Central memory CD4-positive, alpha-beta T cell (primary cell): Measurements from ENCODE around the gene XYLT1.
"Not testable (repeated sequence)": the region's sequence is repeated elsewhere in the genome, so short reads cannot be mapped to it uniquely, and the experiment has no call there.

Source experiments
- DNase-seq: peaks from one replicate; pipeline ENCODE4 v3.0.0; 2022

The XYLT1 gene

DNA sequence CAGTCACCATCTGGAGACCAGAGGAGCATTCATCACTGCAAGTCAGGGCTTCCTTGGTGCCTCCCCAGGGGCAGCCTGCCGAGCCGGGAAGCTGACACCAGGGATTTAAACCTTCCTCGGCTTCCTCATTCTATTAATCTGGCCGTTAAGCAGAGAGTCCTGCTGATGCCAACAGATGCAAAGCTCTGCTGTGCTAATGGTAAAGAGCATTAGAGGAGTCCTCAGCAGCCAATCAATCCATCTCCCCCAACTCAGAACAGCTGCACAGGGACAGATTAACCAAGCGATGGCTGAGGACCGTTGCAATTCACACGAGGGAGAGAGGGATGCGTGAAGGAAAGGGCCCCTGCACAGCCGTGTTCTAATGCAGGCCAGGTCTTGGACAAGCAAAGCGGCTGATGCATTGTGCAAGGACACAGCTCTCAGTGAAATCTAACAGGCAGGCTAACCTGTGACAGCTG lies 116.6 kb downstream of the XYLT1 start:
- DNase-seq = no peak

DNA sequence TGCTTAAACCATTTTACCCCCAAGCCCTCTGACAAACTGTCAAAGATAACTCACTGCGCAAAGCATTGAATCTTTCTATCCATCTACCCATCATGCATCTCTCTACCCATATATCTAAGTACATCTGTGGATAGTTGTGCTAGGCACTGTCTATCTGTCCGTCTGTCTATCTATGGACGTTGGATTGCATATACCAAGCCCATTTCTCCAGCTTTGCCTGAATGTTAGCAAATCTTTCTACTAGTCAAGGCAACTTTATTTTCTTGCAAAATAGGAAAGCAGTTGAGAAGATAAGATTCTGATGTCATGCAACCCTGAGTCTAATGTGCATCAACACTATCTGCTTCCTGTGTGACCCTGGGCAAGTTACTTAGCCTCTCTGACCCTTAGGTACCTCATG lies 117.2 kb downstream of the XYLT1 start:
- DNase-seq = no peak

DNA sequence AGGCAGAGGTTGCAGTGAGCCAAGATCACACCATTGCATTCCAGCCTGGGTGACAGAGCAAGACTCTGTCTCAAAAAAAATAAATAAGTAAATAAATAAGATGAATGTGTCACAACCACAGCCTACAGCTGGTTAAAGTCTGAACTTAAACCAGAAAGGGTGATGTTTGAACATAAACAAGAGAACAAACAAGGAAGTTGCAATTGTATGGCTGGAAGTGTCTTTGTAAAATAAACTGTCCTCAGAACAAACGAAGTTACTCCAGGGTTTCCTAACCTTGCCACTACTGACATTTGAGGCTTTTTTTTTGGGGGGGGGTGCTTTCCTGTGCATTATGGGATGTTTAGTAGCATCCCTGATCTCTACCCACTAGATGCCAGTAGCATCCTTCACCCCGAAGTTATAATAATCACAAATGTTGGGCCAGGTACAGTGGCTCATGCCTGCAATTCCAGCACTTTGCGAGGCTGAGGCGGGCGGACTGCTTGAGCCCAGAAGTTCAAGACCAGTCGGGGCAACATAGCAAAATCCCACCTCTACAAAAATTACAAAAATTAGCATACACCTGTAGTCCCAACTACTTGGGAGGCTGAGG lies 119.2 kb downstream of the XYLT1 start:
- DNase-seq = no peak

DNA sequence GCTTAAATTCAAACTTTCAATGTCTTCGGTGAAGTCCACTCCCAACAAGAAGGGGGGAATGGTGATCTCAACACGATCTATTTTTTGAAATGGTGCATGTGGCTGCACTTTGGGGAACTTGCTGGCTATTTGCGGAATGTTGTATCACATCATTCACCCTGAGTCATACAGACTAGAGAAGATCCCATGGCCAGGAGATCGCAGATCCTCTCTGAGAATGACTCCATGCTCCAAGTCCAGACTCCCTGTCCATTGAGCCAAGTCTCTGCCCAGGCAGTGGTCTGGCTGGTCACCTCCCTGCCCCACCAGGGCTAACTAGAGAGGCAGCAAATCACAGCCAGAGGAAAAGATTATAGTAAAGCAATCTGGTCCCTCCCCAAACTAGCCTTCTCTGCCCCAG lies 120.6 kb downstream of the XYLT1 start:
- DNase-seq = no peak

DNA sequence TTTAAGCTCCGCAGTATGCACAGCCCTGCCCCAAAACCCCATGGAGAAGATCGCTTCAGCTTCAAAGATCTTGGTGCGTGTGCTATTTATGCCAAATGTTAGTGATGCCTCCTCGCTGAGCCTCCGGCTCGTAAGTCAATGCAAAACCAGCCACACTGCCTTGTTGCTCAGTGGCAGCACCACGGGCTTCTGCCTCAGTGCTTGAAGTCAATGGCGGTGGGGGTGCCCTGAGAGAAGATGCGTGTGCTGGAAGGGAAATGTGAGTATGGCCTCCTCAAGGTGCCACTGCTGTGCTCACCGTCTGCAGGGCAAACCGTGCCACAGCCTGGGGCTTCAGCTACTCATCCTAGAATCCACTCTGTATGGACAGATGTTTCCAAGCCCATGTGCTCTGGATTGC lies 121.9 kb downstream of the XYLT1 start:
- no peak for DNase-seq

DNA sequence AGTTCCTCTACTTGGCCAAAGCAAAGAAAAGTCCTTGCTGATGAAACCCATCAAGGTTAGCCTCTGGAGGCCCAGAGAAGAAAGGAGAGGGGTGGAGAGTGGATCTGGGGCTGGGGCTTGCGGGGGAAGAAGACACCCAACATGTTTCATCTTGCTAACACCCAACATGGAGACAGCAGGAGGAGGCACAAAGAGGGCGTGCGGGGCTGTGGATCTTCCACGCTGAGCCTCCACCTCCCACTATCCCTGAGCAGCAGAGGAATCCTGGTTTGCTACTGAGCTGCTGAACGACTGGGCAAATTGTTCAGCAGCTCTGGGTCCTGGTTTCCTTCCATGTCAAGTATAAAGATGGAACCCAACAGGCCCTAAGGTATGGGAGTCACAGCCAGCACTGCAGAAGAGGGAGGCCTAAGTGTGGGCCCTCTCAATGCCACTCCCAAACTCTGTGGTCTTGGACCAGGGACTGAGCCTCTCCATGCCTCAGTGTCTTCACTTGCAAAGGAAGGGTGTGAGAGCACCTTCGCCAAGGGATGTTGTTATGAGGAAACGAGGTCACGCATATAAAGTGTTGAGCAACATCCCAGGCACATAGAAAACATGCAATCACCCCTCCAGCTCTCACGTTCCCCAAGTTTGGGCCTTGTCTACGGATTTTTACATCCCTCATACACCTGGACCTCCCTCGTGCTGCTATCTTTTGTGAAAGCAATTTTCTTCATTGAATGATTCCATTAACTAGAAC lies 122.5 kb downstream of the XYLT1 start:
- DNase-seq = no peak

DNA sequence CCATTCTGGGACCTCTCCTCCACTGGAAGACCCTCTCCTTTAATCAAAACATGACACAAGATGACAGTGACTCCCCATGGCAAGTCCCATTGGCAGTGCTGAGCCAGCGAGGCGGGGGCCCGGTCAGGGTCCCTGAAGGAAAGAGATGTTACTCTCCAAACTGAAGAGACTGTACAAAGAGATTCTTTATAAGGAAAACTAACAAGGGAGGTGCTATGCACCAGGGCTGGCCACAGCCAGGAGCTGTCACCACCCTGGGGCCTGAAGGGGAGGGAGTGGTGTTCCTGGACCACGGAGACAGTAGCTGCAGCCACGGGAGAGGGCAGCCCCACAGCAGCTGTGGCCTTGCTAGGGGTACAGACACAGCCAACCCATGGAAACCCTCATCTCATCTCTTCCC lies 123.1 kb downstream of the XYLT1 start:
- no peak for DNase-seq

DNA sequence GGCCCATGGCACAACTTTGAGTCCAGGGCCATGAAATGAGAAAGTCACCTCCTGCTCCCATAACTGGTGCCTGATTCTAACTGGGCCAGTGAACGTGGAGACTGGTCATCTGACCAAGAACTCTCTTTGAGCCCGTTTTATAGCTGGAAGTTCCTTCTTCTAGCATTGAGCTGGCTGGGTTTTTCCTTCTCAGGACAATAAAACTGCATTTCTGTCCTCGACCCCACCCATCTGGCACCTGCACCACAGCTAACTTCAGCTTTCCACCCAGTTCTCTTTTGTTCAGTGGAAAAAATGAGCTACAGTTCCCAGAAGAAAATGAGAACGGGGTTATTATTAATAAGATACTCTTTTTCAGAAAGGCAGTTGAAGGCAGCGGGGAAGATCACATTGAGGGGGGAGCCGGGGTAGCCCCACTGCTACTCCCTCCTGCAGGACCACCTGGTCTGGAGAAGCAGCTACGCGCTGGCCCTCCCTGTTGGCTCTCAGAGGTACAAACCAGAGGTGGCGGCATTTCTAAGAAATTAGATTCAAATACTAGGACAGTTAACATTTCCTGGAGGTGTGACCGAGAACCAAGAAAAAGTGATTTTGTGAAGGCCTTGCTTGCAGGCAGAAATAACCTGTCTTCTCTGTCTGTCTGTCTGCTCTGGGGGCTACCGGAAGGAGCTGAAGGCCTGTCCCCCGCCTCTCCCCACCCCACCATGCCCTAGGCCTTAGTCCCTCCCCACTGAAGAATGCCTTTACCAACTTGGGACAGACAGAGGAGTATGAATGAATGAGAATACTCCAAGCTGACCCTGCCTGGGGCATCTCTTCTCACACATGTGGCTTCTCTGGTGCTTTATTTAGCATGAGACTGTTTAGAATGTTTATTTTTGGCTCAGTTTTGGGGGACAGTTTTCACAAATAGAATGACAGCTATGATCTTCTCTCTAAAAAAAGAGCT lies 123.9 kb downstream of the XYLT1 start:
- no peak for DNase-seq

DNA sequence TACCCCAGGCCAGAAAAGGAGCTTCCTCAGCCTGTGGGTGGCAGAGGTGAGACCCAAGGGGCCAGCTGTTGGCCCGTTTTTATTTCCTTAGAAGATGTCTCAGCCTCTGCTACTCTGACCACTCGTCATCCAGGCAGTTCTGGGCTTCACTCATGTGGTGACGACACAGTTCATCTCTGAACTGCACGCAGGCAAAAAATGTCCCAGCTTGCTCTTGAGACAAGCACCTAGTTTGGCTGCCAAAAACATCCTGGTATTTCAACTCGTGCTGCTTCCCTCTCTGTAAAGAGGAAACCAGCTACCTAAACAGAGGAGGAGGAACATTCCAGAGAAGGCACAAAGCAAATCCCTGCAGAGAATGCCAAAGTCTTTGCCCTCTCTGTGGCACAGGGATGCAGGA lies 125.7 kb downstream of the XYLT1 start:
- DNase-seq = no peak

DNA sequence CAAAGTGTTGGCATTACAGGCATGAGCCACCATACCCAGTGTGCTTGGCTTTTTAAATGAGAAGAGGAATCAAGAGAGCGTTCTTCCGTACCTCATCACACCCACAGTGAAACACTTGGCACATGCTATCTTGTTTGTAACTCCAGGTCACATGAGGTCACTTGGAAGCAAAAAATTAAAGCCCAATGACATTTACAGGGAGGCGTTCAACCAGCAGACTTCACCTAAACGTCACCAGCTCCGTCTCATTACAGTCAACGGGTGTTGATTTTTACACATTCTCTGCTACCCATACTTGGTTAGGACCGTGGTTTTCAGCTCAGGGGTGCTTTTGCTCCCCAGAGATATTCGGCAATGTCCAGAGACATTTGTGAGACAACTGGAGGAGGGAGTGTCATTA lies 127.0 kb downstream of the XYLT1 start:
- DNase-seq = no peak

DNA sequence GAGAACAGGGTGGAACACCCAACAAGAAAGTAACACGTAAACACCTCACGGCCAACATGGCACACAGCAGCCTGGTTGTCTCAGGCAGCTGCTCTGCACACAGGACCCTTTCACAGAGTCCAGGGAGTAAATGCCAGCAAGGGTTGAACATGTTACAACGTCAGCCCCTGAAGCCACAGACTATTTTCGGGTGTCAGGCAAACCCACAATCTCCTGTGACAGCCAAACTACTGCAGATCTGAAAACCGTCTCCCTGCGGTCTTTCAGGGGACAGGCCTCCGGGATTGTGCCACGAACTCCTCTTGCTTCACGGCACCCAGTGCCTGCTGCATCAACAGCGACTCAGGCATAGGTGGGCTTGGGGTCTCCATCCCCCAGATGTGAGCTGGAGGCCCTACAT lies 127.7 kb downstream of the XYLT1 start:
- peak; percentile 65 for DNase-seq

DNA sequence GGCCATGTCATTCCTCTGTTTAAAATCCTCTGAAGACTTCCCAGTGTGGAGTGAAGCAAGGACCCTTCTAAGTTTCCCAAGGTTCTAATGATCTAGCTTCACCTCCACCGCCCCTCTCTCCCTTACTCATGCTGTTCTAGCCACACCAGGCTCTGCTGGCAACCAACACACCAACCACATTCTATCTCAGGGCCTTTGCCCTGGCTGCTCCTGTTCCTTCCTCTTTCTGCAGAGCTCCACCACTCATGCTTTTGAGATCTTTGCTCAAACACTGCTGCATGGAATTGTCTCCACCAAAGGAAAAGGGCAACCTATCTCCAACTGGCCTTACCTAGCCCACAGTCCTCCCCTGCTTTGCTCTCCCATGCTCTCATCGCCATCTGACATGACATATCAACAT lies 128.7 kb downstream of the XYLT1 start:
- no peak for DNase-seq

DNA sequence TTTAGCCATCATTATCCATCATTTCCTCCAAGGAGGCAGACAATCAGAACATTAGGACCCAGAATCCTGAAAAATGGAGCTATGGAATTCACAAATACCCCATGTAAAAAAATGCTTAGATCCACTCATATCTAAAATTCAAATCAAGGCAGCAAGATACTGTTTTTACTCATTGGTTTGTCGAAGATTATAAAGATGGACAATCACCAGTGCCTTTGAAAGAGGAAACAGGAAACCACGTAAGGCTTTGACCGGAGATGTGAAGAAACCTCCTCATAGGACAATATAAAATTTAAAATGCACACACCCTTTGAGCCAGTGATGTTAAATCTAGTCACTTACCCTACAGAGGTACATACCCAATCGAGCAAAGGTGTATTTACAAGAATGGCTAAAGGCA lies 130.0 kb downstream of the XYLT1 start:
- DNase-seq = no peak

DNA sequence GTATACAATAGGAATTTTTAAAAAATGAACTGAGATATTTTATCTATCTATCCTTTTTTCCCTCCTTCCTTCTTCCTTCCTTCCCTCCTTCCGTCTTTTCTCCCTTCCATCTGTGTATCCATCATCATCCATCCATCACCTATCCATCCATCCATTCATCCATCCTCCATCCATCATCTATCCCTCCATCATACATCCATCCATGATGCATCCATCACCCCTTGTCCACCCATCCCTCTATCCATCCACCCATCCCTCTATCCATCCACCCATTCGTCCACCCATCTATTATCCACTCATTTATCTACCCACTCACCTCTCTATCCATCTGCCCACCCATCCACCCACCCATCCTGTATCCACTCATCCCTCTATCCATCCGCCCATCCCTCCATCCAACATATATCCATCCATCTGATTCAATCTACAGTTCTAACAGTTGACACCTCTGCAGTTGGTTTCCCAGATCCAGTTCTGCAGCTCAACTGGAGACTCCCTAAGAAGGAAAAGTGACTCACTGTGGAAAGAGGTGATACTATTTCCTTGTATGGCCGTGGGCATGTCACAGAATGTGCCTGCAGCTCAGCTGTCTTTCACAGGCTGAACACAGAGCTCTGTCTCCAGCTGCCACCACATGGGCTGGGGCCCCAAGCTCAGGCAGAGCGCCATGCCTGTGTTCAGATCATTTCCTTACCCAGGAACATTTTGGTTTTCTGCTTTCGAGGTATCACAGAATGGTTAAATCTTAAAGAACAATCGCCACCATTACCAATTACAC lies 130.8 kb downstream of the XYLT1 start:
- no peak for DNase-seq

DNA sequence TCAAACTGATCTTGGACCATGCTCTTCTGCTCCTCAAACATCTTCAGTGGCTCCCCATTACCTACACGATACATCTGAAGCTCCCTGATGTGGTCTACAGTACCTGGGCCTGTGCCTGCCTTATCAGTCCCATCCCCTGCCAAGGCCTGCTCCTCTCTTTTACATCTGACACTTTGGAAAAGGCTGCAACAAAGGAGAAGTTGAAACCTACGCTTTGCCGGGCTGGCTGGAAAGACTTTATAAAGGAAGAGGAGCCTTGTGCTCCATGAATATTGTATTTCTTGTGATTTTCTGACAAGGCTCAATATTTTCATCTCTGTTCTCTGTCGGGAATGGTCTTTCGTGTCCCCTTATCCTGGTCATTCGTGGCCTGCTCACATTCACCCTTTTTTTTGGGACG lies 132.5 kb downstream of the XYLT1 start:
- no peak for DNase-seq

DNA sequence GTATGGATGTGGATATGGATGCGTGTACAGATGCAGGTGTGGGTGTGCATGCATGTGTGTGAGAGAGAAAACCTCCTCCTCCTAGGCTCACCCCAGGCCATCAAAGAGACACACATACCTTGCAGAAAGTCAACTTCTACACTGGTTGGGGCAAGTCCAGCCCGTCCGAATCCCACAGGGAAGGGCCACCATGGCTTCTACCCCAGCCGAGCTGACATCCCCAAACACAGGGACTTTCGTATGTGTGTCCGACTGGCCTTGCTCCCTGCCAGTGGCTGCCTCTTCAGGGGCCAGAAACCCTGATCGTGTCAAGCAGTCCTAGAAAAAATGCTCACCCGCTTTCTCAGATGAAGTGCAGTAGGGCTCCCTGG lies 134.2 kb downstream of the XYLT1 start:
- no peak for DNase-seq

DNA sequence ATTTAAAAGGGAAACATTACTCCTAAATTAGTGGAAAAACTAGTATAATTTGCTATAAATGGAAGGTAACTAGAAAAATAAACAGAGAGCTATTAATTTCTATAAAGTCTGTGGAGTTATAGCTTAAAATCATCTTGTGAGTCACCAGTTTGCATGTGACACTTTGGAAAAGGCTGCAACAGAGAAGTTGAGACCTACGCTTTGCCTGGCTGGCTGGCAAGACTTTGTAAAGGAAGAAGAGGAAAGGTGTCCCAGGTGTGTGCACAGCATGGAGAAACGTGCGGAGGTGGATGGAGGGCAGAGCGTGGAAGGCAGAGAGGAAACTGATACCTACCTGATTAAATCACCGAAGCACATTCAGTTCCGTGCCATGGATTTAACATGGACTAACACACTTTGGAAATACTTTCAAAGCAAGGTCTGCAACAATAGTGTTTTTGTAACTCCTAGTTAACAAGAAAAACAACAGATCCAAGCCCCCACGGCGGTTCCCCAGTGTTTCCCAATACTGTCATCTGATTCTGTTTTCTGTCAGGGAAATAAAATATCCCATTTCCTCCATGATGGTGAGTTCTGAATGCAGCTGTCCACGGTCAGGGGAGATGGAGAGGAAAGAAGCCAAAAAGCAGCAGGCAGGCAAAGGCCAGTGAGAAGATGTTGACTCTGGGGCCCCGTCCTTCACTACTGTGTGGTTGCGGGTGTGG lies 134.8 kb downstream of the XYLT1 start:
- no peak for DNase-seq

DNA sequence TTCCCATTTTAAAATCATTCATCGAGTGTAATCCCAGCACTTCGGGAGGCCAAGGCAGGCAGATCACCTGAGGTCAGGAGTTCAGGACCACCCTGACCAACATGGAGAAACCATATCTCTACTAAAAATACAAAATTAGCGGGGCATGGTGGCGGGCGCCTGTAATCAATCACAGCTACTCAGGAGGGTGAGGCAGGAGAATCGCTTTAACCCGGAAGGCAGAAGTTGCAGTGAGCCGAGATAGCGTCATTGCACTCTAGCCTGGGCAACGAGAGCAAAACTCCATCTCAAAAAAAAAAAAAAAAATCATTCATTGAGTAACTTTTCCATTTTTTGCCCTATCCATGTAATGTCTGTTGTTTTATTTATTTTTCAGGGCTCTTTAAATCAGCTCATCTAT lies 135.4 kb downstream of the XYLT1 start:
- DNase-seq = not testable (repeated sequence)

DNA sequence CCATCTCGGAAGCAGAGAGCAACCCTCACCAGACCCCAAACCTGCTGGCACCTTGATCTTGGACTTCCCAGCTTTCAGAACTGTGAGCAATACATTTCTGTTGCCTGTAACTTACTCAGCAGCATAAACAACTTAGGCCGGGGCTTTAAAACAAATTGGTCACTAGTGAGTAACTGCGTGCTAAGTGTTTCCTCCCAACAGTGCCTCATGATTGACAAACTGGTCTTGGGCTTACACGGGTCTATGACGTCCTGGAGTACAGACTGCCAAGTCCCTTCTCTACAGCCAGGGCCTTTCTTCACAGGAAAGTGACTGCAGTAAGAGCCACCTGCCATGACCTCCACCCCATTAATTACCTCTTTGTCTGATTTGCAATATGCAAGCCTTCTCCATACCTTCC lies 136.7 kb downstream of the XYLT1 start:
- no peak for DNase-seq

DNA sequence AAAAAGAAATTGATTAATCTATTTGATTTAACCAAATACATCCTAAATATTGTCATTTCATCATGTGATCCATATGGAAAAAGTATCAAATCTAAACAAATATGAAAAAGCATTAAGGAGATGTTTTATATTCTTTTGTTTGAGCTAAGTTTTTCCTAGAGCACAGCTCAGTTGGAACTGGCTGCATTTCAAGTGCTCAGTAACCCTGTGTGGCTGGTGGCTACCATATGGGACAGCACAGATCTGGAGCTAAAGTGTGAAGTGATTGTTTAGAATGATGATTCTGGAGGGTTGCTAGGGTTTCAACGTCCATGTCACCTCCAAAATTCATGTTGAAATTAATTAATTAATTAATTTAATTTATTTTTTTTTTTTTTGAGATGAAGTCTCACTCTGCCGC lies 137.5 kb downstream of the XYLT1 start:
- DNase-seq = no peak

DNA sequence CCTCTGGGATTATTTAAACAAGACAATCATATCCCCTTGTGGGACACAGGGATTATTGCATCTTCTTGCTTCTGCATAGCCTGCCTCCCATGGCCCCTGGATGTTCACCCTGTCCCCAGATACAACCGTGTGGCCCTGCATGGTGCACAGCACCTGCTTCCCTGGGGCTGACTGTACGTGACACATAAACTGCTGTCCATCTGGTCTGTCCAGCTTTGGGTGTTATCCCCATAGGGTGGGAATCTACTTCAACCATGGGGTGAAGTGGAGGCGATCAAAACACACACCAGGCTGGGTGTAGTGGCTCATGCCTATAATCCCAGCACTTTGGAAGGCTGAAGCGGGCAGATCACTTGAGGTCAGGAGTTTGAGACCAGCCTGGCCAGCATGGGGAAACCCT lies 138.8 kb downstream of the XYLT1 start:
- DNase-seq = no peak

DNA sequence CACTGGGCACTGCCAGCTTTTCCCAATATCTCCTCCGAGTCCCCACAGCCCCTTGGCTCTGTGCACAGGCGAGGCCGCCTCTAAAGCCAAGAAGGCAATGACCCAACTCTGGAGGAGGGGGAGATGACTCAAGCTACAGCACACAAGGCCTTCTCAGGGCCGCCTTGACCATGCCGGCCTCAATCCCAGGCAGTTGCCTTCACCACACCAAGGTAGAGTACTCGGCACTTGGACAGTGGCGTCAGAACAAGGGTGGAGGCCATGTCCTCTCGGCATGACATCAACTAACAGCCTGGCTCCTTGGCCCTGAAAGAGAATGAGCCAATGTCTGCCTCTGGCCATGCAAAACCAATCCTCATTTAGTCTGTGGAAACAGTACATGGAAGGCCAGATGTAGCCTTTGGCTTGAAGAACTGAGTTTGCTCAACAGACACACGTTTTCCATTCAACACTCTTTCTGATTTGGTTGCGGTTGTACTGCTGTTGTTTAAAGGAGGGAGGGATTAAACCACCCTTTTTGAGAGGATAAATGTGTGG lies 139.6 kb downstream of the XYLT1 start:
- no peak for DNase-seq
